H1 (cell line): ENCODE results near the gene OPA3.

Experiments
- ATF3 ChIP-seq: IDR thresholded peaks from 2 replicates; pipeline ENCODE4 v1.6.1; 2011; ENCODE audit warnings: low read depth, mild to moderate bottlenecking, low read length; ENCODE audit not compliant: insufficient read depth
- CEBPB ChIP-seq: IDR thresholded peaks from 2 replicates; pipeline ENCODE4 v1.6.1; 2012; ENCODE audit warnings: low read depth, low read length
- EGR1 ChIP-seq: IDR thresholded peaks from 2 replicates; pipeline ENCODE4 v1.6.1; 2011; ENCODE audit warnings: low read depth, low read length, borderline replicate concordance
- EZH2 ChIP-seq: fragments of 200-600 bp; sonication (generic); IDR thresholded peaks from 2 replicates; pipeline ENCODE4 v1.7.1; 2012; ENCODE audit warnings: low read depth, mild to moderate bottlenecking, moderate library complexity, low read length, inconsistent platforms; ENCODE audit not compliant: severe bottlenecking
- KDM1A ChIP-seq: fragments of 200-600, 300-600 bp; sonication (generic); IDR thresholded peaks from 2 replicates; pipeline ENCODE4 v1.7.1; 2016; ENCODE audit warnings: mild to moderate bottlenecking, low read length, borderline replicate concordance
- PHF8 ChIP-seq: fragments of 200-600 bp; sonication (generic); conservative IDR thresholded peaks from 2 replicates; pipeline ENCODE4 v1.7.1; 2012; ENCODE audit warnings: low read depth, mild to moderate bottlenecking, inconsistent platforms, low read length, moderate library complexity
- POLR2A ChIP-seq, 2 experiments: IDR thresholded peaks; 1 replicate in 1 of 2; 2 replicates in 1 of 2; pipeline ENCODE4 v1.6.1; 2011; ENCODE audit warnings: low read depth in 2 of 2, low read length in 2 of 2, mild to moderate bottlenecking in 2 of 2; ENCODE audit errors: control extremely low read depth in 1 of 2
- RAD21 ChIP-seq, 2 experiments: IDR thresholded peaks in 1 of 2; conservative IDR thresholded peaks in 1 of 2; 2 replicates each; pipeline ENCODE4 v1.6.1; 2011; ENCODE audit warnings: low read depth in 2 of 2, low read length in 2 of 2, improper control_type of control experiment in 1 of 2, inconsistent platforms in 1 of 2, mild to moderate bottlenecking in 1 of 2, moderate library complexity in 1 of 2
- RFX5 ChIP-seq: IDR thresholded peaks from 2 replicates; pipeline ENCODE4 v1.6.1; 2011; ENCODE audit warnings: low read depth, low read length, improper control_type of control experiment, borderline replicate concordance
- SIX5 ChIP-seq: IDR thresholded peaks from 2 replicates; pipeline ENCODE4 v1.6.1; 2011; ENCODE audit warnings: mild to moderate bottlenecking, low read depth, low read length
- SP1 ChIP-seq: IDR thresholded peaks from 2 replicates; pipeline ENCODE4 v1.6.1; 2011; ENCODE audit warnings: low read depth, low read length
- TF ChIP-seq, protein P1 (sequence below), 3 experiments: IDR thresholded peaks; 1 replicate in 2 of 3; 2 replicates in 1 of 3; pipeline versions ENCODE4 v1.5.1 to v1.6.1; 2011; ENCODE audit warnings: low read length in 3 of 3, mild to moderate bottlenecking in 3 of 3, inconsistent platforms in 2 of 3, low read depth in 1 of 3, moderate library complexity in 1 of 3; ENCODE audit not compliant: insufficient read depth in 1 of 3; ENCODE audit errors: control extremely low read depth in 1 of 3

DNA sequence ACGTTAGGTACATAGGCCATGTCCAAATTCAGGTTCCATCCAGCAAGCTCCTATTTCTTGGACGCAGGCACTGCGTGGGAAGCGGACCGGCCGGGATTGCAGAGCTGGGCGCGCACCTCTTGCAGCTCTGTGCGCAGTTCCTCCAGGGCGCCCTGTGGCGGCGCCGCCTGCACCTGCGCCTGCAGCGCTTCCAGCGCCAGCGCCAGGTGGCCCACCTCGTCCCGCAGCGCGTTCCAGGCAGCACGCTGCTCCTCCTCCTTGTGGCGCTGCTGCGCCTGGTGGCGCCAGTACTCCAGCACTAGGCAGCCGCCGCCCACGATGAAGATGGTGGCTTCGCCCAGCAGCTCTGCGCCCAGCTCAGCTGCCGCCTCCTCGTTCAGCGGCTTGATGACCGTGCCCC lies 31.1 kb downstream of the OPA3 start:
- TF ChIP-seq POLR2A (IDR thresholded peaks at IDR 0.05; ENCODE audit: control extremely low read depth in 1 of 2, low read depth in 2 of 2, low read length in 2 of 2) = no peak
- peak; percentile 44 to 66; a peak in 3 of 4 replicates for TF ChIP-seq RAD21 (IDR thresholded peaks at IDR 0.05 in 1 of 2, conservative IDR thresholded peaks at IDR 0.05 in 1 of 2; ENCODE audit: low read depth in 2 of 2, low read length in 2 of 2)
- no peak for TF ChIP-seq KDM1A
- TF ChIP-seq, protein P1, sequence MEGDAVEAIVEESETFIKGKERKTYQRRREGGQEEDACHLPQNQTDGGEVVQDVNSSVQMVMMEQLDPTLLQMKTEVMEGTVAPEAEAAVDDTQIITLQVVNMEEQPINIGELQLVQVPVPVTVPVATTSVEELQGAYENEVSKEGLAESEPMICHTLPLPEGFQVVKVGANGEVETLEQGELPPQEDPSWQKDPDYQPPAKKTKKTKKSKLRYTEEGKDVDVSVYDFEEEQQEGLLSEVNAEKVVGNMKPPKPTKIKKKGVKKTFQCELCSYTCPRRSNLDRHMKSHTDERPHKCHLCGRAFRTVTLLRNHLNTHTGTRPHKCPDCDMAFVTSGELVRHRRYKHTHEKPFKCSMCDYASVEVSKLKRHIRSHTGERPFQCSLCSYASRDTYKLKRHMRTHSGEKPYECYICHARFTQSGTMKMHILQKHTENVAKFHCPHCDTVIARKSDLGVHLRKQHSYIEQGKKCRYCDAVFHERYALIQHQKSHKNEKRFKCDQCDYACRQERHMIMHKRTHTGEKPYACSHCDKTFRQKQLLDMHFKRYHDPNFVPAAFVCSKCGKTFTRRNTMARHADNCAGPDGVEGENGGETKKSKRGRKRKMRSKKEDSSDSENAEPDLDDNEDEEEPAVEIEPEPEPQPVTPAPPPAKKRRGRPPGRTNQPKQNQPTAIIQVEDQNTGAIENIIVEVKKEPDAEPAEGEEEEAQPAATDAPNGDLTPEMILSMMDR (IDR thresholded peaks at IDR 0.05; ENCODE audit: control extremely low read depth in 1 of 3, insufficient read depth in 1 of 3, low read depth in 1 of 3, low read length in 3 of 3) = peak; percentile 64 to 88 (median 66)
- TF ChIP-seq EGR1 = no peak; the same call in 1 of the 2 replicates
- no peak for TF ChIP-seq EZH2
- no peak for TF ChIP-seq SP1
- TF ChIP-seq SIX5 = no peak
- no peak for TF ChIP-seq RFX5
- no peak; the same call in 1 of the 2 replicates for TF ChIP-seq CEBPB
- 0 out of 2 replicates have a peak, but pooled peaks have one; percentile 31 for TF ChIP-seq PHF8
- TF ChIP-seq ATF3 = no peak
